Gastrocnemius medialis (tissue), 4 donors: ENCODE measurements around the gene DDR2. TPM values are rescaled to one million over a fixed set of nuclear protein-coding genes. Genes with fewer than 3 reads are reported as not detected.
"Not testable (repeated sequence)": the region's sequence is repeated elsewhere in the genome, so short reads cannot be mapped to it uniquely, and the experiment has no call there.

Experiments
- ATAC-seq, 2 donors: fragments of 150-250 bp; one replicate each; pipeline ENCODE4 v1.9.1; 2016
- DNase-seq, 2 donors: peaks; one replicate each; pipeline ENCODE4 v3.0.0-alpha.2; 2019
- H3K27ac ChIP-seq, 4 donors: fragments of 200-600 bp; sonication (generic); 1 replicate in 1 of 4; 2 replicates in 3 of 4; pipeline ENCODE4 v1.5.1; 2016 to 2018; ENCODE audit warnings: mild to moderate bottlenecking in 2 of 4, moderate library complexity in 1 of 4
- H3K27me3 ChIP-seq, 3 donors: fragments of 200-600 bp; sonication (generic) in 2 of 3; 1 replicate in 1 of 3; 2 replicates in 2 of 3; pipeline versions ENCODE4 v1.5.1 to v1.6.0; 2016 to 2019; ENCODE audit warnings: mild to moderate bottlenecking in 1 of 3, moderate library complexity in 1 of 3
- H3K36me3 ChIP-seq, 2 donors: fragments of 200-600 bp; sonication (generic) in 1 of 2; one replicate each; pipeline ENCODE4 v1.5.1; 2017 to 2018
- H3K4me1 ChIP-seq, 2 donors: fragments of 200-600 bp; sonication (generic) in 1 of 2; one replicate each; pipeline ENCODE4 v1.5.1; 2016 to 2017; ENCODE audit warnings: mild to moderate bottlenecking in 2 of 2
- H3K4me3 ChIP-seq, 4 donors: fragments of 200-600 bp; sonication (generic) in 3 of 4; 1 replicate in 1 of 4; 2 replicates in 3 of 4; pipeline ENCODE4 v1.5.1; 2016 to 2019; ENCODE audit warnings: mild to moderate bottlenecking in 2 of 4
- H3K9me3 ChIP-seq, 3 donors: fragments of 200-600 bp; sonication (generic) in 2 of 3; 1 replicate in 1 of 3; 2 replicates in 2 of 3; pipeline ENCODE4 v1.5.1; 2016 to 2019
- CTCF ChIP-seq, 5 experiments: fragments of 450-650 bp in 3 of 5; fragments of 200-600 bp in 2 of 5; sonication (generic) in 2 of 5; IDR thresholded peaks in 4 of 5; conservative IDR thresholded peaks in 1 of 5; 1 replicate in 4 of 5; 2 replicates in 1 of 5; pipeline ENCODE4 v1.5.1; 2016 to 2019; ENCODE audit warnings: antibody characterized with exemption in 5 of 5, mild to moderate bottlenecking in 3 of 5, moderate library complexity in 3 of 5
- POLR2A ChIP-seq, 2 donors: fragments of 450-650 bp; IDR thresholded peaks; one replicate each; pipeline ENCODE4 v1.6.1; 2017; ENCODE audit warnings: antibody characterized with exemption in 2 of 2, mild to moderate bottlenecking in 2 of 2, moderate library complexity in 2 of 2
- in situ Hi-C, 4 donors: fragments of 200-750 bp; cut with MboI; loops; one replicate each; pipeline versions ENCODE4 v1.15.0 to v1.8.0; 2017; ENCODE audit warnings: low sequenced_read_pairs in 4 of 4
- intact Hi-C: fragments of 100-400 bp; cut with DNase I; formaldehyde crosslinking; loops from one replicate; pipeline ENCODE4 v1.15.1; 2023; ENCODE audit warnings: low total_unique reads
- total RNA-seq, 4 donors: library from RNA; depleted of rRNA; stranded (reverse); fragments of >200 nt; gene quantifications; one replicate each; pipeline versions ENCODE4 v1.1.0 to v1.2.3, GENCODE V29; 2016

Gene DDR2
- total RNA-seq, 4 donors from 2014 or later: 9.8 to 15.4 (median 10.6) TPM

- intact Hi-C loops (no loop called here), in situ Hi-C loops (no loop called here)
- Histone ChIP-seq H3K27me3 (no peaks in the 10 kb centered on the region), H3K27ac (no peak overlapping the region), H3K36me3 (no peaks in the 10 kb centered on the region), H3K4me3 (no peak overlapping the region), H3K9me3 (no peaks in the 10 kb centered on the region), H3K4me1 (peaks cover 0 to 21% of the 10 kb centered on the region in 2 donors)
- DNase-seq: no peak
- TF ChIP-seq POLR2A (IDR thresholded peaks at IDR 0.05): no peak
- no peak for TF ChIP-seq CTCF (IDR thresholded peaks at IDR 0.05 in 4 of 5, conservative IDR thresholded peaks at IDR 0.05 in 1 of 5)
- ATAC-seq: no peak
Measured at GRCh38 chr1:162736633-162737067, 104.4 kb downstream of the DDR2 start.

GRCh38 chr1:162740755-162741154 is 108.5 kb downstream of the DDR2 start:
- Histone ChIP-seq H3K27ac (no peak overlapping the region), H3K4me3 (no peak overlapping the region), H3K9me3 (no peaks in the 10 kb centered on the region), H3K27me3 (no peaks in the 10 kb centered on the region), H3K36me3 (no peaks in the 10 kb centered on the region), H3K4me1 (no peaks in the 10 kb centered on the region)
- DNase-seq (no peak), ATAC-seq (no peak)
- TF ChIP-seq CTCF (IDR thresholded peaks at IDR 0.05 in 4 of 5, conservative IDR thresholded peaks at IDR 0.05 in 1 of 5) (no peak), POLR2A (IDR thresholded peaks at IDR 0.05) (no peak)
- intact Hi-C loops: no loop called here
- in situ Hi-C loops: no loop called here

GRCh38 chr1:162741574-162741973 is 109.3 kb downstream of the DDR2 start:
- intact Hi-C loops: no loop called here
- in situ Hi-C loops: no loop called here
- no peak for ATAC-seq

GRCh38 chr1:162746264-162746942 is 114.1 kb downstream of the DDR2 start:
- H3K4me3 ChIP-seq, H3K4me1 ChIP-seq, in situ Hi-C loops, H3K9me3 ChIP-seq, DNase-seq, H3K36me3 ChIP-seq, intact Hi-C loops, H3K27ac ChIP-seq, H3K27me3 ChIP-seq, ATAC-seq: not testable (repeated sequence)

More at GRCh38 chr1:162741574-162741973, 109.3 kb downstream of the DDR2 start:
- TF ChIP-seq CTCF (IDR thresholded peaks at IDR 0.05 in 4 of 5, conservative IDR thresholded peaks at IDR 0.05 in 1 of 5) (no peak), POLR2A (IDR thresholded peaks at IDR 0.05) (no peak)
- Histone ChIP-seq H3K9me3 (no peaks in the 10 kb centered on the region), H3K4me1 (no peaks in the 10 kb centered on the region), H3K27me3 (no peaks in the 10 kb centered on the region), H3K4me3 (no peak overlapping the region), H3K27ac (no peak overlapping the region), H3K36me3 (no peaks in the 10 kb centered on the region)
- no peak for DNase-seq

GRCh38 chr1:162753001-162753658 is 120.9 kb downstream of the DDR2 start:
- no peak for TF ChIP-seq POLR2A (IDR thresholded peaks at IDR 0.05)
- TF ChIP-seq CTCF (IDR thresholded peaks at IDR 0.05 in 4 of 5, conservative IDR thresholded peaks at IDR 0.05 in 1 of 5): no peak
- no peak for DNase-seq
- Histone ChIP-seq H3K27ac (no peak overlapping the region), H3K9me3 (no peaks in the 10 kb centered on the region), H3K27me3 (no peaks in the 10 kb centered on the region), H3K36me3 (no peaks in the 10 kb centered on the region), H3K4me3 (no peak overlapping the region), H3K4me1 (no peaks in the 10 kb centered on the region)
- in situ Hi-C loops (no loop called here), intact Hi-C loops (no loop called here)
- no peak for ATAC-seq
